B cell (primary cell): Measurements from ENCODE around the gene RTL9.

Experiments used
- EZH2 ChIP-seq: IDR thresholded peaks from 2 replicates; pipeline ENCODE4 v1.6.1; 2012; ENCODE audit warnings: borderline replicate concordance, low read depth, mild to moderate bottlenecking, moderate library complexity, low read length; ENCODE audit not compliant: insufficient read depth, poor library complexity, severe bottlenecking
- TF ChIP-seq, protein P1 (sequence below): fragments of 200-600 bp; IDR thresholded peaks from one replicate; pipeline ENCODE4 v1.8.0; 2022; ENCODE audit warnings: antibody characterized with exemption, mild to moderate bottlenecking

DNA sequence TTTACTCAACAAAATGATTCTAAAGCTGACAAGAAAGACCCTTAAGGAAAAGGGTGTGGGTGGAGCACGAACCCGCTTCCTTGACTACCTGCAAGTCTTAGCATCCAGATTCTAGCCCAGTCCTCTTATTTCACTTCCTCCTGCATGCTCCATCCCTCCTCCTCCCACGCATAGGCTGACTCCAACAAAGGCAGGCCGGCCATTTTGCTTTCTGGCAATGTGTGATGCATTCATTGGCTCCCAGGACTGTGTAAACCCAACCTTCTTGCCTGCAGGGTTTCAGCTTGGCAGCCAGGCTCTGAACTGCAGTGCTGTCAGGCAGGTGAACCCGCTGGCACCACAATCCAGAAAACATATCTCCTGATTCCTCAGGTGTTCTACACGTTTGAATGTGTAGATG lies 39.3 kb downstream of the RTL9 start:
- TF ChIP-seq EZH2 = no peak
- TF ChIP-seq, protein P1, sequence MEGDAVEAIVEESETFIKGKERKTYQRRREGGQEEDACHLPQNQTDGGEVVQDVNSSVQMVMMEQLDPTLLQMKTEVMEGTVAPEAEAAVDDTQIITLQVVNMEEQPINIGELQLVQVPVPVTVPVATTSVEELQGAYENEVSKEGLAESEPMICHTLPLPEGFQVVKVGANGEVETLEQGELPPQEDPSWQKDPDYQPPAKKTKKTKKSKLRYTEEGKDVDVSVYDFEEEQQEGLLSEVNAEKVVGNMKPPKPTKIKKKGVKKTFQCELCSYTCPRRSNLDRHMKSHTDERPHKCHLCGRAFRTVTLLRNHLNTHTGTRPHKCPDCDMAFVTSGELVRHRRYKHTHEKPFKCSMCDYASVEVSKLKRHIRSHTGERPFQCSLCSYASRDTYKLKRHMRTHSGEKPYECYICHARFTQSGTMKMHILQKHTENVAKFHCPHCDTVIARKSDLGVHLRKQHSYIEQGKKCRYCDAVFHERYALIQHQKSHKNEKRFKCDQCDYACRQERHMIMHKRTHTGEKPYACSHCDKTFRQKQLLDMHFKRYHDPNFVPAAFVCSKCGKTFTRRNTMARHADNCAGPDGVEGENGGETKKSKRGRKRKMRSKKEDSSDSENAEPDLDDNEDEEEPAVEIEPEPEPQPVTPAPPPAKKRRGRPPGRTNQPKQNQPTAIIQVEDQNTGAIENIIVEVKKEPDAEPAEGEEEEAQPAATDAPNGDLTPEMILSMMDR = no peak
